ENCODE results near the gene HIP1R.

Gene HIP1R

DNA sequence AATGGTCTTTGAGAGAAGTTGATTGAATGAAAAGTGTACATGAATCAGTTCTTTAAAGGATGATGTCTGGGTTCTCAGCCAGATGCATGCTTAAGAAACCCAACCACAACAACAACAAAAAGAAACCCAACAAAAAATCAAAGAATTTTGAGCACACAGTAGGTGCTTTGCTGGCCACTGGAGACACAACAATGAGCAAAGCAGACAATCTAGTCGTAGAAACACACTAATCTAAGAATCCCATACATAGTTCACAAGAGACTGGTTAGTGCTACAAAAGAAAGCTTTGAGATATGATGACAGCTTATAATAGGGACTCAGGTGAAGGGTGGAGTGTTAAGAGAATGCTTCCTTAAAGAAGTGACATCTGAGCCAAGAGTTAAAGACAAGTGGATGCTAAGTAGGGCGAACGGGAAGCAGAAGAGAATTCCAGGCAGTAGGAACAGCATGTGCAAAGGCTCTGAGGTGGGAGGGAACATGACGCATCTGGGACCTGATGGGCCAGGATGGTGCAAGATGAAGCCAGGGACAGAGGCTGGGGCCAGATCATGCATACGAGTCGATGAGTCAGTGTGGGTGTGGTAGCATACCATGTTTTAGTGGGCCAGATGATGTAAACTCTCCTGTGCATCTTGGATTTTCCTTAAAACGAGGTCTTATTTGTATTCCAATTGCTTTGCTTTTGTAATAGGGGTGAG is 4.6 kb upstream of the HIP1R start:
- DNase-seq: peak; percentile 60

DNA sequence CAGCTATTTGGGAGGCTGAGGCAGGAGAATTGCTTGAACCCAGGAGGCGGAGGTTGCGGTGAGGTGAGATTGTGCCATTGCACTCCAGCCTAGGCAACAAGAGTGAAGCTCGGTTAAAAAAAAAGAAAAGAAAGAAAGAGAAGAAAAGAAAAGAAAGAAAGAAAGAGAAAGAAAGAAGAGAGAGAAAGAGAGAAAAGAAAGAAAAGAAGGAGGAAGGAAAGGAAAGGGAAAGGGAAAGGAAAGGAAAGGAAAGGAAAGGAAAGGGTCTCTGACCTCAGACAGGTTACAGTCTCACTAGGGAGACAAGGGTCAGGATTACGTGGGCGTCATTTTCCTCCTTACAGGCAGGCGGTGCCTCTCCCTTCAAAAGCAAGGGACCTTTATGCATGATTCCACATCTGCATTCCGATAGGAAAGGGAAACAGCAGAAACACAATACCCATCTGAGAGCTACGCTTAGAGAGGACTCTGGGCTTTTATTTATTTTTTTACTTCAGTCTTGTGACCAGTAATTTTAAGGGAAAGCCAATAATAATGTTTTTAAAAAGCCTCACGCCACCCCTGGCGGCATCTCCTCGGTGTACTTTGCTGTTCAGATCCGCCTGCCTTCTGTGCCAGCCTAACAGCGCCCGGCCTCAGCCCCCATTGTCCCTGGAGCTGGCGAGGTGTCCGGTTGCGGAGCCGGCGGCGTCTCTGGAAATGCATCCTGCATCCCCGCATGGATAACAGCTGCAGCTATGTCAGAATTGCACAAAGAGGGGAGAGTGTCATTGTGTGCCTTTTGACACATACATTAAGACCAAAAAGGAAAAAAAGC is 945 bp upstream of the HIP1R start:
- DNase-seq: peak; percentile 29

DNA sequence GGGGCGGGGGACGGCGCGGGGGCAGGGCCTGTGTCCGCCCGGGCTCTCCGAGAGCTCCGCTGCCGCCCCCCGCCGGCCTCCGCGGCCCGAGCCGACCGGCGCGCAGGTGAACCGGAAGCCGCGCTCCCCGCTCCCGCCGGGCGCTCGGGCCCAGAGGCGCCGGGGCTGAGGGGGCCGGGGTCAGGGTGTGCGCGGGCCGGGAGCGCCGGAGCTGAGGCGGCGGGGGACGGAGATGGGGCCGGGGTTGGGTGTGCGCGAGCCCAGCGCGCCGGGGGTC is 431 bp downstream of the HIP1R start:
- no peak for DNase-seq

DNA sequence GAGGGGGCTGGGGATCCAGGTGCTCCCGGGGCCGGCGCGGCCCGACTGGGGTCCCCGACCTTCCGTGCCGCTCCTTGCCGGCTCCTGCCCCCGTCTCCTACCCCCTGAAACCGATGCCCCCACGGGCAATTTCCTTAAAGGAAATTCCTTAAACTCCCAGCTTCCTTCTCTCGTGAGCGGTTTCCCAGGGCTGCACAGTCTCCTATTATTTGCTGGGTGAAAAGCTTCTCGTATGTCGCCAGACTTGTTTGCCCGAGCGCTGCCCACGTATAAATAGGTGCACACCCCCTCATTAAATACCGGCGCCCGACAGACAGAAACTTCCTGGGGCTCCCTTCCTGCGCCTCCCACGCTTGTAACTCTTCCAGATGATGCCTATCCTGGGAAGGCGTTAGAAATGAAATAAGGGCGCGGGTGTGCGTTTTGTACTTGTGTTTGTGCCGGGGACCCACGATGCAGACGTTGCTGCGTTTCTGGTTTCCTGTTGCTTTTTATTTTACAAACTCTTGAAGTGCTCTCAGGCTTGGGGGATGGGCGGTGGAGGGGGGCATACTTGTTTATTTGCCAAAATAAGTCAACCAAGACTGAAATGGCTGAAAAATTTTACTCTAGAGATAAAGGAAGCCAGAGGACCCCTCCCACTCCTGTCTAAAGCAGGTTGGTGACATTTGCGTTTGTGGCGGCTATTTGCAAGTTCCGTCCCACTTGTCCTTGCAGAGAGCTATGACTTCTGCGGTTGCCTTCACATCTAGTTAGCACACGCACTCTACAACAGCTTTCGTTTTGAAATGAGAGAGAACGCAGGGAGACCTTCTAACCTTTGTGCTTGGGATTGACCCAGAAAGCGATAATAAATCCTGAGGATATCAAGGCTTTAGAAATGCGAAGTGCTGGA is 1.0 kb downstream of the HIP1R start:
- DNase-seq: no peak

DNA sequence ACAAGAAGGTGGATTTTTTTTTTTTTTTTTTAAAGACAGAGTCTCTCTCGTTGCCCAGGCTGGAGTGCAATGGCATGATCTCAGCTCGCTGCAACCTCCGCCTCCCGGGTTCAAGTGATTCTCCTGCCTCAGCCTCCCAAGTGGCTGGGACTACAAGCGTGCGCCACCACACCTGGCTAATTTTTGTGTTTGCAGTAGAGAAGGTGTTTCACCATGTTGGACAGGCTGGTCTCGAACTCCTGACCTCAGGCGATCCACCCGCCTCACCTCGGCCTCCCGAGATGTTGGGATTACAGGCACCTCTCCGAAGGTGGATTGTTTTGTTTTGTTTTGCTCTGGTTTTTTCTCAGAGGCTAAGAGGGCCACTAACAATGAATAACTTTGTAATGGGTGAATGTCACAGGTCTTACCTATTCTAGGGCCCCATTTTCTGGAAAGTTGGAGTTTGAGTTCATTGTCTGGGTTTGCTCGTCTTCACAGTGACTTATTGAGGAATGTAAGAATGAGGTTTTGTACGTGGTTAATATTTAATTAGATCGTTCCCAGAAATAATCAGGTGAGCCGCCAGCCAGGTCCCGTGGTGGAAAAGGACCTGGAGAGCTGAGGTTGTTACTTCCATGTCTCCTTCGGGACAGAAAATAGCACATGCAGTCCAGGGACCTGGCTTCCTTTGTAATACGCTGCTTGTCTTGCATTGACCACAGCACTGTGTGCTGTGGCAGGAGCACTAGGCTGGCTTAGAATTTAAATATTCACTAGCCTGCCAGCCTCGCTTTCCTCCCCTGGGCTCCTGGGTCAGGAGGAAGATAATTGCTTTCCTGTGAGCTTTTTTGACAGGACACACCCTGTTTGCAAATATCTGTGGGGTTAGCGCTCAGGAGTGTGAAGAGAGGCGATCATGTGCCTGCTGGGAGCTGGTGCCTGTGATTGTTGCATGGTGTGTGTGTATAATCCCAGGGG is 2.3 kb downstream of the HIP1R start:
- DNase-seq: no peak

DNA sequence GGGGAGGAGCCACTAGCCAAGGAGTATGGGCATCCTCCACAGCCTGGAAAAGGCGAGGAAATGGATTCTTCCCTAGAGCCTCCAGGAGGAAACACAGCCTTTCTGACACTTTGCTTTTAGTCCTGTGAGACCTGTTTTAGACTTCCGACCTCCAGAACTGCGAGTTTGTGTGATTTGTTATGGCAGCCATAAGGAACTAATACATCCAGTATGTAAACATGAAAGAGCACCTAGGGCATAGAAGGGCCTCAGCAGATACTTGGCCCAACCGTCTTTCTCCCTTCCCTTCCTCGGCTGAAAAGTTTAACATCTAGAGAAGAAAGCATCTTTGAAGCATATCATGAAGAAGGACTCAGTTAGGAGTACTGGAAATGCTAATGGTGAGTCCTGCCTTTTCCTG is 3.6 kb downstream of the HIP1R start:
- no peak for DNase-seq

DNA sequence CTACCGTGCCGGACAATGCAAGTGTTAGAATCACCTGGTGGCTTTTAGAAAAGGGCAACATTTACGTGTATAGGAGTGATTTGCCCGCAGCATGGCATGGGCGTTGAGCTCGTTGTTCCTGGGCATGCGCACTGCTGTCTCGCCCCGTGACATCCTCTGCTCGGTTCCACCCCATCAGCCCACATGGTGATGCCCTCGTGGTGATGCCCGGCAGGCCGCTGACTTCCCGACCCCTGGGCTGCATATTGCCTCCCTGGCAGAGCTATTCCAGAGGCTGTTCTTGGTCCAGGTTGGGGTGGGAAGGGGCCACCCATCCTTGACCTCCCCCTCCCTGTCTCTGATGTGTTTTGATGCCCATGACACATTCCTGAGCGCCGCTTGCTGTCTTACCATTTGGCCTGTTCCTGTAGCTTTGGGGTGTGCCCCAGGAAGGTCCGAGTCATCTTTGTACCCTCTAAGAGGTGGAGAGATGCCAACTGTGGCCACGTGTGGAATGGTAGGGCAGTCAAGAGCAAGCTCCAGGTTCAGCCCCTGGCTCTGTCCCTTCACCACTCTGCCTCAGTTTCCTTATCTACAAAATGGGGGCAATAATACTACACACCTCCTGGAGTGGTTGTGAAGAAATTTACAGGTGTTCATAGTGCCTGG is 4.8 kb downstream of the HIP1R start:
- DNase-seq: no peak

DNA sequence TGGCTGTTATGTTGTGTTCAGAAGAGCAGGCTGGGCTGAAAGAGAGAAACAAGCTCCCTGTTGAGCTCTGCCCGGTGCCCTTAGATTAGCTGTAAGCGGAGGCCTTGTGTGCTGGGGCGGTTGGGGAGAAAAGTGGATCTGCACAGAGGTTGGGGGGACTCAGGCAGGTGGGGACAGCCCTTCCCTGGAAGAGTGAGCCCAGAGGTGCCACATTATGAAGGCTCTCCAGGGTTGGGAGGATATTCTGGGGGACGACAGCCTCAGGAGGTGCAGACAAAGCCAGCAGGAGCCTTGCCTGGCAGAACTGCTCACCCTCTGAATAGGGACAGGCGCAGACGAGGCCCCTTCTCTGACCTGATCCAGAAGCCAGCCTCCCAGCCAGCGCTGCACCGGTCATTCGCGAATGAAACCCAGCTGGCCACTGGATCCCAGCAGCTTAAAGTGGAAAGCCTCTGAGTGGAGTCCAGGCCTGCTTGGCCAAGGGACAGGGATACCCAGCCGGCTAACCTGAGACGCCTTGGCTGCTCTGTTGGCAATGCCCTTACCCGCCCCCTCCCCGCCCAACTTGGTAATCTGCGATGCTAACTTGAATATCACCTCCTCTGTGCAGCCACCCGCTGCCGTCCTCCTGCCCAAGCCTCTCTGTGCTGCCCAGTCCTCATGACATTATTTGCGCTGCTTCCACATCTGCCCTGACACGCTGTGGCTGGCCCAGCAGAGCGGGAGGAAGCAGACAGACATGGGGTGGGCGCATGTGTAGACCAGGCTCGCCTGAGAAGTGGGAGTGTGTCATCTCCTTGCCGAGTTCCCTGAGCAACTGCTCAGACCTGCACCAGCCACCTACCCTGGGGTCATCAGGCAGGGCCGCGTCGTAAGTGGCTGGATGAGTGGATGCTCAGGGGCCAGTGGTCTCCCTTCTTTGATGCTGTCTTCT is 5.6 kb downstream of the HIP1R start:
- no peak for DNase-seq

DNA sequence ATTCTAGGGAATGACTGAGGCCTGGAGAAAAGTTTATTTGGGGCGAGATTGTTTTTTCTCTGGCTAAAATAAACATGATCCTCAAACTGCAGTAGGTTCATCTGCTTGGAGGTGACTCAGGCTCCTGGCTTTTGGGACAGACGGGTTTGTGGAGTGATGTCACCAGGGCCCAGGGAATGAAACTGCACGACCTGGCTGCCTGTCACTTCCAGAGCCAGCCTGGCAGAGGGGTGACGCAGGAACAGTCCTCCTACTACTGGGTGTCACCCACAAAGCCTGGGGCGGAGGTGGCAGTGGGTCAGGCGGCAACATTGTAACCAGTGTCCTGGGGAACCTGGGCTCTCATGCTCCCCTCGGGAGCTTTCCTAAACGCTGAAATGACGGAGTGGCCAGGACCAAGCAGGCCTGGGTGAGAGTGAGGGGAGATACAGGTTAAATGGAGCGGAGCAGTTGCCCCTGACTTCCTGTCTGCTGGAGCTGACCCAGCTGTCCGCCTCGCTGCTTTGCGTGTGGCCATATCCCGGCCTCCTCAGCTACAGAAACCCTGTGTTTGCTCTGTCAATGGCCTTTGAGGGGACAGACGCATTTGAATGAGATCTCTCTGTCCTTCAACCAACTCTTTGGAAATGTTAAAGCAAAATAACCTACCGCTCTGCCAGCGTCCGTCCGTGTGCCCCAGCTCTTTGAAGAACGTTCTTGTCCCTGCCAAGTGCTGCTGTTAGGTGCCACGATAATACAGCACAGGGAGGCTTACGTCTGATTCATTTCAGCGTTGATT is 6.5 kb downstream of the HIP1R start:
- DNase-seq: peak; percentile 75

DNA sequence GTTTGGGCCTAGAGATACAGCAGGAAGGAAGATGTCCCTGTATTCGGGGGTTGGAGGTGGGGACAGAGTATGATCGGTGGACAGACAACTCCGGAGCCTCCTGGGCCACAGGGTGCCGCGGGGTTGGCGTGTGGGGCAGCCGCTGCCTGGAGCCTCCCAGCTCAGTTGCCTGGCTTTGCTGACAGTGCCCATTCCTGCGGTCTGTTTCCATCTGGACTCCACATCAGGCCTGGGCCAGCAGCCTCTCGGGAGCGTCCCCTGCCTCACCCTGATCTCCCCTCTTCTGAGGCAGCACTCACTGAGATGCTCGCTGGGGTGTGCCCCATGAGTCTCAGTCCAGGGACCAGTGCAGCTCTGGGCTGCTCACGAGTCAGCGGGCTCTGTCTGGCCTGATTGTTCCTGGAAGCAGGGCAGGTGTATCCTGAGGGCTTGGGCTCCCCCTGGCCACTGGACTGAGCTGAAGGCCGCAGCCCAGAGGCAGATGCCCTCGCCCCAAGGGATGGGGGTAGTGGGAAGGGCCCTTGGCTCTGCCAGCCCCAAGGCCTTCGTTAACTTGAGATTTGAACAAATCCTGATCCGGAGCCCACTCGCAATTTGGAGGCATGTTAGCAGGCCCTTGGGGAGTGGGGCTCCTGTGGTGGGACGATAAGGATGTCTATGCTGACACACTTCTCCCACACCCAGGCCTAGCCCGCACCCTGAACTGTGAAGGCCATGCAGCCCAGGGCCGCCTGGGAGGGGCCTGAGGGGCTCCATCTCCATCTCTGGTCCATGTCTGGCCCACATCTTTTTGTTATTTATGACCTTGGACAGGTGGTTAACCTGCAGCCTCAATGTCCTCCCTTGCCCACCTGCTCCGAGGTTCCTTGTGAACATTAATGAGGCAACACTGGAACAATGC is 7.5 kb downstream of the HIP1R start:
- no peak for DNase-seq

DNA sequence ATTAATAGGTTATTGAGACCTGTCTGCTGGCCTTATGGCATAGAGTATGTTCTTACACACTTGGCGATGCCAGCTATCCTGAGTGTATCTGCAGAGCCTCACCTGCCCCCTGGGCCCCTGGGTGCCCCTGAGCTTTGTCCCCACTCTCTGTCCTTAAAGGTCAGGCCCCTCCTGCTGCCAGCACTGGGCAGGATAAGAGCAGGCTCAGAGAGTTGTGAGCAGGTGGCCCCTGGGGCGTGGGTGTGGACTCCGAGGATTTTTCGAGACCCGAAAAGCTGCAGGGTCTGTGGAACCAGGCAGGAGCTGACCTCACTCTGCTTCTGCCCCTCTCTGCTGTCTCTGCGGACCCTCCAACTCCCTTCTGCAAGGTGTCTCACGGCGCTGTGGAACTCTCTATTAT is 8.2 kb downstream of the HIP1R start:
- no peak for DNase-seq

DNA sequence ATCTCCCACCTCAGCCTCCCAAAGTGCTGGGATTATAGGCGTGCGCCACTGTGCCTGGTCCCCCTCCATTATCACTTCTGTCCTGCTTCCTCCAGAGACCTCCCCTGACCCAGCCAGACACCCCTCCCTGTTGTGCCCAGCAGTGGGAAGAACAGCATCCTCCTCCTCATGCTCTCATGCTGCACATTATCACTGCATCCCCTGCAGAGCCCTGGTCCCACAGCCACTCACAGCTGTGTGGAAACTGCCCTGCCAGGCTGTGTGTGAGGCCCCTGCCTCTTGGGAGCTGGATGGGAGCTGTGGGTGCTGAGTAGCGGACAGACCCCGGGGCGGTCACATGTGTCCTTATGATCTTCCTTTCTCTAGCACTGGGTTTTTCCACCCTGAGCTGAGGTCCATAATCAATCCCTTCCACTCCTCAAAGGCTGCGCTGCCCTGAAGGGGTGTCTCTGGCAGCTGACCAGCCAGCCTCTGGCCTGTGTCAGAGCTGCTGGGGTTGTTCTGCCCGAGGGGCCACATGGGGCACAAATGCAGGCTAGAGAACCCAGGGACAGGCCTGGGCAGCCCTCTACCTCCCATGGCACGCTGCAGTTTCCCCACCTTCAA is 9.2 kb downstream of the HIP1R start:
- DNase-seq: no peak

DNA sequence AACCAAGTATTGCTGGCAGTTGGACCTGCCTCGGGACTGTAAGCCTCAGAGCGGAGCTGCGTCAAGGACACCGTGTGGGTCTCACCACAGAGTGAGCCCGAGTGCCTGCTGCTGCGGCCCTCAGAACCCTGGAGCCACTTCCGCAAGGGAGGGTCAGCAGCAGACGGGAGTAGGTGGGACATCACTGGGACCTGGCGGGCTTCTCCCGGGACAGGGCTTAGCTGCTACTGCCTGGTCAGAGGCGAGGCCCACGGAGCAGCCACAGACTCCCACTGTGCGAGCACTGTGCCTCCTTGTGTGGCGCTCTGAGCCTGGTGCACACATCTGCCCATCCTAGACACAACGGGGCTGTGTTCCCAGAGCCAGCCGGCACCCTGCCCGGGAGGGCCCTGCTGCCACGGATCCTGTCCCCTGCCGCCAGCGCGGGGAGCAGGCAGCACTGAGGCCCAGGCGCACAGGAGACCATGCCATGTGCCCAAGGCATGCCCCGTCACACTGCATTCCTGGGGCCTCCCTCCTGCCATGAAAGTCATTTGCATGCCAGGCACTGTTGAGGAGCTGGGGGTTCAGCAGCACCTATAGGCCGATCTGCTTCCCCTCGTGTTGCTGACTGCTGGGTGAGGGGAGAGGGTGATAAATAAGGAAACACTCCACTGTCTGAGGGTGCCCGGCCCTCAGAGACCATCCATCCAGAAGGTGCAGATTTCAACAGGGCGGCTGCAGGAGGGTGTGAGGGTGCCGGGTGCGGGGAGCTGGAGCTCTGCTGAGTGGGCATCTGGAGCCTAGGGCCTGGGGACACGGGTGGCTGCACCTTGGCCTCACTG is 10.0 kb downstream of the HIP1R start:
- no peak for DNase-seq

DNA sequence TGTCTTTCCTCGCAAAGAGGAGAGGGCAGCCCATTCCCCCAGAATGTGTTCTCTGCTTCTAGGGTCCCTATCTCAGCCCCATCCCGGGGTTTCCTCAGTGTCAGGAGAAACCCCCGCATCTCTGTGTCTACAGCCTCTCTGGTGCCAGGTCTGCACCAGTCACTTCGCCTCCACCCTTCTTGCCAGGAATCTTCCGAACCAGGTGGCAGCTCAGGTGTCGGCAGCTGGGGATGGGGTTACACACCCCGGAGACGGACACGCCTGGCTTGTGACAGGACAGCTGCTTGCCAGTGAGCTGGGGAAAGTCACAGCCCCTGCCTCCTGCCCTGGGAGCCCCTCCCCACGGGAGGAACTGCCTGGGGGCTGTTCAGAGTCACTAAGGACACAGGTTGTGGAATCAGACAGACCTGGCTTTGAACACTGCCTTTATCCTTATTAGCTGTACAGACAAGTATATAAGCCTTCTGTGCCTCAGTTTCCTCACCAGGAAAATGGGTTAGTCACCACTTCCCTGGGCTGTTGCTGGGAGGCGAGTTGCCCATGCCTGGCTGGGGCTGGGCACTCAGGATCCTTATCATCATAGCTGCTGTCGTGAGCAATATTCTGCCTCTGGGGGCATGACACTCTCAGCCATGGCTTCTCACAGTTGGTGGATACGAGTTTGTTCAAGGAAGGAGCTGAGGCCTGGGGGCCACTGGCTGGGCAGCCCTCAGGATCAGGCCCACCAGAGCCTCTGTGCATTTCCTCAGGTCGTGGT is 10.8 kb downstream of the HIP1R start:
- DNase-seq: no peak

DNA sequence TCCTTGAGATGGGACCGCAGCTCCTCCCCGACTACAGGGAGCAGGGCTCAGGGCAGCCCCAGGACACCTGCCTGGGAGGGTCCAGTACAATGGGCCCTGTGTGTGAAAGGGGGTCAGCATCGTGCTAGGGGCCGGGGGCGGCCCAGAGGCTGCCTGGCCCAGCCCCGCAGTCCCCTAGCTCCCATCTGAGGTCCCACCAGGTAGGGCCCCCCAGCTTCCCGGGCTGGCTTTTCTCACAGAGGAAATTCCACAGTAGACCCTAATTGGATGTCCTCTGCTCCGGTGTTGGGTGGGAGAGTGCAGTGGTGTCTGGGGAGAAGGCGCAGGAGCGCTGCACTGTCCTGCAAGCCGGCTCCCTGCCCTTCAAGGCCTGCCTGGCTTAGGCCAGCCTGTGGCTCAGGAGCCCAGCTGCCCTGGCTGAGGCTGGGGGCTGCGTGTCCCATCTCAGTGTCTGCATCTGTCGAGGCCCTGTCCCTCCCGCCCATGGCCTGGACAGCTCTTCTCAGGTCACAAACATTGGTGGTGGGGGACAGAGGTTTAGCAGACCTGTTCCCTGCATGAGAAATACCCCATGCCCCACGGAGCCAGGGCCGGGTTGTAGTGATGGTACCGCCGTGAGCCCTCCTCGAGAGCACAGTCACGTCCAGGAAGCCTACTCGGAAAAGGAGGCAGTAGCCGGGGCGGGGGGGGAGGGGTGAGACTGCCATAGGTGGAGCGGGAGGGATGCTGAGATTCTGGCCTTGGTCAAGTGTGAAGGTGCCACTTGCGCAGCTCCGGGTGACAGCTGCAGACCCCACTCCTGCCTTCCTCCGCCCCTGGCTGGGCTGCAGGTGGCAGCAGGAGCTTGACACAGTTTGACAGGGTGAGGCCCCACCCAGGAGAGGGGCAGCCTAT is 11.6 kb downstream of the HIP1R start:
- no peak for DNase-seq

DNA sequence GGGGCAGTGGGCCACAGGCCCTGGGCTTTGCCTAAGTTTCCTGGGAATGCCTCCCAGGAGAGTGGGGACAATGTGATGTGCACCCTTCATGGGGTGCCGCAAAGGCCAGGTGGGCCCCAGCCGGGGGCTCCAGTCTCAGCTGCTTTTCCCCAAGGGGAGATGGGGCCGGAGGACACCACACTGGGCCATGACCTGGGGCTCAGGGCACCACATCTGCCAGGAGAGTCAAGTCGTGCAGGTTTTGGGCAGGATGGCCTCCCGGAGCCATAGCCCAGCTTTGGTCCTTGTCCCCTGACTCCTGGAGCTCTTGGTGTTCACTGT is 12.2 kb downstream of the HIP1R start:
- no peak for DNase-seq
